Brain microvascular endothelial cell (primary cell): ENCODE results near the gene ZBTB4.

Experiments used
- DNase-seq: peaks from one replicate; pipeline ENCODE4 v3.0.0-alpha.2; 2020
- H3K27ac ChIP-seq: fragments of 250-450 bp; sonication (Bioruptor Pico); 2 replicates; pipeline ENCODE4 v1.5.1; 2020; ENCODE audit warnings: mild to moderate bottlenecking, moderate library complexity
- H3K27me3 ChIP-seq: fragments of 250-450 bp; sonication (Bioruptor Pico); replicated peaks from 2 replicates; pipeline ENCODE4 v1.5.1; 2020; ENCODE audit warnings: mild to moderate bottlenecking
- H3K36me3 ChIP-seq: fragments of 250-450 bp; sonication (Bioruptor Pico); replicated peaks from 2 replicates; pipeline ENCODE4 v1.5.1; 2020; ENCODE audit warnings: mild to moderate bottlenecking
- H3K4me3 ChIP-seq: 2 replicates; pipeline ENCODE4 v1.5.1; 2011; ENCODE audit warnings: low read depth, mild to moderate bottlenecking, control low read depth, low read length, moderate library complexity
- CTCF ChIP-seq: IDR thresholded peaks from 2 replicates; pipeline ENCODE4 v1.5.1; 2011; ENCODE audit warnings: low read depth, mild to moderate bottlenecking, moderate library complexity, low read length, control low read depth, inconsistent platforms; ENCODE audit errors: missing control alignments
- in situ Hi-C: cut with HindIII; loops from 2 replicates; pipeline ENCODE4 v1.10.0; 2017; ENCODE audit warnings: low sequenced_read_pairs, low pct_ligation_motif_present

Gene ZBTB4

GRCh38 chr17:7437950-7438614 is 41.3 kb downstream of the ZBTB4 start:
- no peak for TF ChIP-seq CTCF

GRCh38 chr17:7437369-7437863 is 42.0 kb downstream of the ZBTB4 start:
- no peak overlapping the region for H3K27ac ChIP-seq
- H3K27me3 ChIP-seq = peaks cover 23% of the 10 kb centered on the region
- DNase-seq = no peak
- H3K4me3 ChIP-seq = peak overlapping the region; percentile 39
- no peak for TF ChIP-seq CTCF
- in situ Hi-C loops = no loop called here
- no peaks in the 10 kb centered on the region for H3K36me3 ChIP-seq

More at GRCh38 chr17:7437950-7438614, 41.3 kb downstream of the ZBTB4 start:
- Histone ChIP-seq H3K27ac (no peak overlapping the region), H3K36me3 (no peaks in the 10 kb centered on the region), H3K4me3 (peak overlapping the region; percentile 27), H3K27me3 (peaks cover 23% of the 10 kb centered on the region)
- in situ Hi-C loops = no loop called here
- no peak for DNase-seq

- peak; percentile 44 for TF ChIP-seq CTCF
- Histone ChIP-seq H3K36me3 (no peaks in the 10 kb centered on the region), H3K4me3 (peak overlapping the region; percentile 39), H3K27ac (no peak overlapping the region), H3K27me3 (peaks cover 23% of the 10 kb centered on the region)
- DNase-seq = no peak
- in situ Hi-C loops = no loop called here
These were observed 42.7 kb downstream of the ZBTB4 start for GRCh38 chr17:7436556-7437368.

GRCh38 chr17:7435676-7436555 is 43.5 kb downstream of the ZBTB4 start:
- in situ Hi-C loops = no loop called here

GRCh38 chr17:7432296-7432695 is 47.1 kb downstream of the ZBTB4 start:
- no peak for TF ChIP-seq CTCF
- in situ Hi-C loops = no loop called here
- no peak overlapping the region for H3K4me3 ChIP-seq
- no peak overlapping the region for H3K27ac ChIP-seq
- no peaks in the 10 kb centered on the region for H3K27me3 ChIP-seq
- DNase-seq = no peak
- no peaks in the 10 kb centered on the region for H3K36me3 ChIP-seq

More at GRCh38 chr17:7435676-7436555, 43.5 kb downstream of the ZBTB4 start:
- TF ChIP-seq CTCF = peak; percentile 22
- Histone ChIP-seq H3K36me3 (no peaks in the 10 kb centered on the region), H3K27ac (no peak overlapping the region), H3K4me3 (peak overlapping the region; percentile 58), H3K27me3 (peaks cover 23% of the 10 kb centered on the region)
- no peak for DNase-seq
